ENCODE measurements around the gene DUSP28.

Gene DUSP28

DNA sequence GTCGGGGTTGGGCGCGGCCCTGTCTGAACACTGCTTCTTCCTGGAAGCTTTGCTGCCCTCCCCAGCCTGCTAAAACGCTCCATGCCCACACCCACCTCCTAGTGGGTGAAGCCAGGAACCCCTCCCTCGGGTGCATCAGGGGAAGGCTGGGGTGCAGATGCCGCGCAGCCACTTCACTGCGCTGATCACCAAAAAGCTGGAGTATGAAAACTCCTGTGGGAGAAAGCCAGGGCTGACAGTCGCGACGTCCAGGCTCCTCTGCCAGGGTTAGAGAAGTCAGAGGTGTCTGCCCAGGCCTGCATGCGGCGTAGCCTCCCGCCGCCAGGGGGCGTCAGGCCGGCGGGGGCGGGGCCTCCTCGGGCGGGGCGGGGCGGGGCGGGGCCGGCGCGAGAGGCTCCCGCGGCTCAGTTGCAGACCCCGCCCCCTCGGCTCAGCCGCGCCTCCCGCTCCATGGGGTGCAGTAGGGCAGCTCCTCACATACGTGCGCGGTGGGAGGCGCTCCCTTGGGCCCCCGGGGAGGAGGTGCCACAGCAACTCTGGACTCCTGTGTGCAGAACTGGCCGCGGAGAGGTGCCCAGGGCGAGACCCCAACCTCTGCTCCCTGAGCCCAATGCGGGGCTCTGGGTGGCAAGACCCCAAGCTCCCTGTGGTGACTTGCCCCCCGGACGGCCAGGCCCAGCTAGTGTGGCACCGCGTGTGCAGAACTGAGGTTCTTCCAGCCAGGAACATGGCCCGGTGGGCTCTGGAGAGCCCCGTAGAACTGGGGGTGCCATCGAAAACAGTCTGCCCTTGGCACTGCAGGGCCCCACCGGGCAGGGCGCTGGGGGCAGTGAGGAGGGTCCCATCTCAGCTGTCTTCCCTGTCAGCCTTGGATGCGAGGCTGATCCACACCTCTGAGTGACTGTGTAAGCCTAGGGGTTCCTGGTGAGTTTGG is 6.3 kb downstream of the DUSP28 start:
- peak overlapping the region; percentile 79 to 86 for H3K18ac ChIP-seq (ENCODE audit: low read depth in 1 of 2, low read length in 2 of 2)
- H3K4me2 ChIP-seq (ENCODE audit: low read length, poor library complexity, severe bottlenecking), result peak overlapping the region; percentile 83

DNA sequence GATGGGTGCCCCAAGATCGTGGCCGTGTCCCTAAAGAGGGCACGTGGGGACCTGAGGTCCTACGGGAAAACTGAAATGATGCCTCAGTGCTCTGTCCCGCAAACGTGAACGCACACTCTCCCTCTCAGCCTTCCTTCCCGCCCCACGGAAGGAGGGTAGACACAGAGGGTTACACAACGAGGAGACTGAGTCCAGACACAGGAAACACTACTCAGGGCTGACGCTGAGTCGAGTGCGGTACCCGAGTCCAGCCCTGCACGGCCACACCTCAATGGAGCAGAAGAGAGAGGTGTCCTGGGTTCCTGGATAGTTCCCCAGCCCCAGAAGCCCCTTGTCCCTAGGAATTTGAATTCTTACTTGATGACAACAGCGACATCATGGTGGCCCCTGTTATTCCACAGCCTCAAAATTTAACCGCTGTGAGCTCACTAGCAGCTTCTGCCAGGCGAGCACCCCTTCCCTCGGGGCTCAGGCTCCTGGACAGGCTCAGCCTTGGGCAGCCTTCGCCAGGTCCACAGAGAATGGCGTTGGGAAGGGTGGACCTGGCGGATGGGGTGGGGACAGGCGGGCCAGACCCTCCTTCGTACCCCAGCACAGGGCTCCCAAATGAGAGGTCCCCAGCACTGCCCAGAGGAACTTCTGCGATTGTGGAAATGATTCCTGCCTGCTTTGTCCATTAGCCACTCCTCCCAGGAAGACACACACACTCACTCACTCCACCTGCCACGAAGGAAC is 7.1 kb downstream of the DUSP28 start:
- peaks cover 43% of the 10 kb centered on the region for H3K79me1 ChIP-seq (replicated peaks; ENCODE audit: low read length, poor library complexity, severe bottlenecking)
- no peak overlapping the region for H3K27ac ChIP-seq (ENCODE audit: low read length, poor library complexity, severe bottlenecking)
- no peaks in the 10 kb centered on the region for H3K27me3 ChIP-seq (ENCODE audit: control insufficient read depth in 1 of 2, insufficient read depth in 1 of 2, low read length in 2 of 2)
- H3K23ac ChIP-seq (ENCODE audit: low read length in 2 of 2), result peak overlapping the region in 1 of 2 experiments; percentile 61
- H3K4me2 ChIP-seq (ENCODE audit: low read length, poor library complexity, severe bottlenecking), result peak overlapping the region; percentile 92
- H2BK12ac ChIP-seq (ENCODE audit: low read length in 2 of 2), result peak overlapping the region; percentile 83 to 85
- no peak overlapping the region for H4K91ac ChIP-seq (ENCODE audit: low read length)
- H2BK120ac ChIP-seq (ENCODE audit: low read depth, low read length), result no peak overlapping the region
- H2AK5ac ChIP-seq (ENCODE audit: low read length, severe bottlenecking), result no peak overlapping the region
- DNase-seq, result peak; percentile 33
- H2BK5ac ChIP-seq (ENCODE audit: low read depth, low read length, poor library complexity, severe bottlenecking), result no peak overlapping the region
- H3K36me3 ChIP-seq (ENCODE audit: control insufficient read depth in 1 of 2, insufficient read depth in 2 of 2, low read depth in 1 of 2, low read length in 2 of 2), result peaks cover 17 to 23% of the 10 kb centered on the region in 2 experiments
- H3K4me3 ChIP-seq (ENCODE audit: insufficient read depth in 1 of 2, low read depth in 1 of 2, low read length in 2 of 2), result peak overlapping the region; percentile 67 to 87
- H3K9ac ChIP-seq (ENCODE audit: low read length), result peak overlapping the region; percentile 80
- H3K9me3 ChIP-seq (ENCODE audit: control insufficient read depth, low read length), result no peaks in the 10 kb centered on the region
- peak overlapping the region; percentile 37 to 88 for H3K18ac ChIP-seq (ENCODE audit: low read depth in 1 of 2, low read length in 2 of 2)
- H4K8ac ChIP-seq (ENCODE audit: low read length), result peak overlapping the region; percentile 83
- peak overlapping the region; percentile 8 for H2AFZ ChIP-seq (ENCODE audit: low read depth, low read length)
- peak overlapping the region; percentile 61 for H2BK15ac ChIP-seq (ENCODE audit: low read depth, poor library complexity, severe bottlenecking)
- WGBS, result 56% methylated on average over 25 of the region's 26 CpGs
- H3K4ac ChIP-seq (ENCODE audit: low read depth in 1 of 2, low read length in 2 of 2), result peak overlapping the region; percentile 42 to 55
- peaks cover 51% of the 10 kb centered on the region for H3K4me1 ChIP-seq (ENCODE audit: control insufficient read depth, insufficient read depth, low read depth, low read length)
- peak overlapping the region in 1 of 2 experiments; percentile 38 for H3K14ac ChIP-seq (ENCODE audit: low read length in 2 of 2)

More for the DNA sequence above, 6.3 kb downstream of the DUSP28 start:
- Histone ChIP-seq H2BK15ac (ENCODE audit: low read depth, poor library complexity, severe bottlenecking) (peak overlapping the region; percentile 52), H3K9ac (ENCODE audit: low read length) (peak overlapping the region; percentile 80), H2AK5ac (ENCODE audit: low read length, severe bottlenecking) (peak overlapping the region; percentile 17), H3K4me1 (ENCODE audit: control insufficient read depth, insufficient read depth, low read depth, low read length) (peaks cover 48% of the 10 kb centered on the region), H4K91ac (ENCODE audit: low read length) (peak overlapping the region; percentile 73), H2BK120ac (ENCODE audit: low read depth, low read length) (peak overlapping the region; percentile 59), H3K4me3 (ENCODE audit: insufficient read depth in 1 of 2, low read depth in 1 of 2, low read length in 2 of 2) (peak overlapping the region in 1 of 2 experiments; percentile 87), H3K4ac (ENCODE audit: low read depth in 1 of 2, low read length in 2 of 2) (peak overlapping the region; percentile 90 to 98), H3K27me3 (ENCODE audit: control insufficient read depth in 1 of 2, insufficient read depth in 1 of 2, low read length in 2 of 2) (no peaks in the 10 kb centered on the region), H2BK12ac (ENCODE audit: low read length in 2 of 2) (peak overlapping the region; percentile 85 to 91), H3K27ac (ENCODE audit: low read length, poor library complexity, severe bottlenecking) (no peak overlapping the region), H4K8ac (ENCODE audit: low read length) (peak overlapping the region; percentile 88), H2AFZ (ENCODE audit: low read depth, low read length) (peak overlapping the region; percentile 47), H3K23ac (ENCODE audit: low read length in 2 of 2) (peak overlapping the region in 1 of 2 experiments; percentile 16), H3K9me3 (ENCODE audit: control insufficient read depth, low read length) (no peaks in the 10 kb centered on the region), H2BK5ac (ENCODE audit: low read depth, low read length, poor library complexity, severe bottlenecking) (no peak overlapping the region), H3K36me3 (ENCODE audit: control insufficient read depth in 1 of 2, insufficient read depth in 2 of 2, low read depth in 1 of 2, low read length in 2 of 2) (peaks cover 15 to 17% of the 10 kb centered on the region in 2 experiments), H3K79me1 (replicated peaks; ENCODE audit: low read length, poor library complexity, severe bottlenecking) (peaks cover 35% of the 10 kb centered on the region), H3K14ac (ENCODE audit: low read length in 2 of 2) (peak overlapping the region in 1 of 2 experiments; percentile 71)
- 26% methylated on average over 36 of the region's 53 CpGs for WGBS
- DNase-seq, result peak; percentile 81

DNA sequence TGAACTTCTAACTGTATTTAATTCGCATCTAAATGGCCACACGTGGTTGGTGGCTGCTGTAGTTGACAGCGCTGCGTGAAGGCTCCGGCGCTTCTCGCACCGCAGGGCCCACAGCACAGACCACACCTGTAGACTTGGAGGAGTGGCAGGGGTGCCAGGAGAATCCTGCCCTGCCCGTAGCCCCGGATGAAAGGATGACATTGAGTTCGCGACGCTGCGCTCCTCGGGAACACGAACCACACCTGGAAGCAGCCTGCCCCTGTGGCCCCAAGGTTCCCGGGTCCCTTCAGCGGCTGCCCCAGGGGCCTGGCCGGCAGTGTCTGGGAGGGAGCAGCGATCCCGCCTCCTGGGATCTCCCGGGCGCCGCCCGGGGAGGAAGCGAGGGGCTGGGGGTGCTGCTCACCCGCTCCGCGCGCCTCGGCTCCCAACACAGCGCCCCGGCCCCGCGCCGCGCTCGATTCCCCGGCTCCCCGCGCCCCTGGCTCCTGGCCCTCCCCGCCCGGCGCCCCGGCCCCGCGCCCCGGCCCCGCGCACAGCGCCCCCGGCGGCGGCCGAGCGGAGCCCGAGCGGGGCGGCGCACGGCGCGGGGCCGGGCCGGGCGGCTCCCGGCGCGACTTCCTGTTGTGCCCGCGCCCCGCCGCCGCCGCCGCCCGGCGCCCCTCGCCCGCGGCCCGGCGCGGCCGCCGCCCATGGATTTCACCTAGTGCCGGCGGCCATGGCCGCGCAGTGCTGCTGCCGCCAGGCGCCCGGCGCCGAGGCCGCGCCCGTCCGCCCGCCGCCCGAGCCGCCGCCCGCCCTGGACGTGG is 7.9 kb downstream of the DUSP28 start, which contains the start of gene RNPEPL1:
Gene RNPEPL1 (plus strand): TSS at position 613 of the 806 bp plus-strand sequence. CDS start 103 bp downstream, at position 716.
- peak within 1 kb of the TSS; percentile 61 for H2BK15ac ChIP-seq (ENCODE audit: low read depth, poor library complexity, severe bottlenecking)
- H3K27ac ChIP-seq (ENCODE audit: low read length, poor library complexity, severe bottlenecking), result no peak within 1 kb of the TSS
- H2AFZ ChIP-seq (ENCODE audit: low read depth, low read length), result peak within 1 kb of the TSS; percentile 47
- peak within 1 kb of the TSS; percentile 74 to 90 for H3K4ac ChIP-seq (ENCODE audit: low read depth in 1 of 2, low read length in 2 of 2)
- H3K18ac ChIP-seq (ENCODE audit: low read depth in 1 of 2, low read length in 2 of 2), result peak within 1 kb of the TSS; percentile 74 to 93
- H2BK120ac ChIP-seq (ENCODE audit: low read depth, low read length), result peak within 1 kb of the TSS; percentile 77
- H4K91ac ChIP-seq (ENCODE audit: low read length), result peak within 1 kb of the TSS; percentile 87
- H3K14ac ChIP-seq (ENCODE audit: low read length in 2 of 2), result peak within 1 kb of the TSS in 1 of 2 experiments; percentile 90
- peak within 1 kb of the TSS; percentile 73 to 87 for H3K4me3 ChIP-seq (ENCODE audit: insufficient read depth in 1 of 2, low read depth in 1 of 2, low read length in 2 of 2)
- H3K79me1 ChIP-seq (replicated peaks; ENCODE audit: low read length, poor library complexity, severe bottlenecking), result peaks cover 48% of the 10 kb centered on the region
- 1% methylated on average over 55 of the region's 106 CpGs for WGBS
- H3K9me3 ChIP-seq (ENCODE audit: control insufficient read depth, low read length), result no peaks in the 10 kb centered on the region
- H2BK5ac ChIP-seq (ENCODE audit: low read depth, low read length, poor library complexity, severe bottlenecking), result no peak within 1 kb of the TSS
- H3K23ac ChIP-seq (ENCODE audit: low read length in 2 of 2), result peak within 1 kb of the TSS in 1 of 2 experiments; percentile 61
- H3K4me1 ChIP-seq (ENCODE audit: control insufficient read depth, insufficient read depth, low read depth, low read length), result peaks cover 51% of the 10 kb centered on the region
- no peaks in the 10 kb centered on the region for H3K27me3 ChIP-seq (ENCODE audit: control insufficient read depth in 1 of 2, insufficient read depth in 1 of 2, low read length in 2 of 2)
- DNase-seq, result peak; percentile 42
- peak within 1 kb of the TSS; percentile 18 to 45 for H2BK12ac ChIP-seq (ENCODE audit: low read length in 2 of 2)
- peaks cover 11 to 30% of the 10 kb centered on the region in 2 experiments for H3K36me3 ChIP-seq (ENCODE audit: control insufficient read depth in 1 of 2, insufficient read depth in 2 of 2, low read depth in 1 of 2, low read length in 2 of 2)
- peak within 1 kb of the TSS; percentile 92 for H3K4me2 ChIP-seq (ENCODE audit: low read length, poor library complexity, severe bottlenecking)
- H4K8ac ChIP-seq (ENCODE audit: low read length), result peak within 1 kb of the TSS; percentile 86
- peak within 1 kb of the TSS; percentile 80 for H3K9ac ChIP-seq (ENCODE audit: low read length)
- no peak within 1 kb of the TSS for H2AK5ac ChIP-seq (ENCODE audit: low read length, severe bottlenecking)
